AG10803 (cell line): ENCODE data around the gene TIAM1.

Experiments used
- DNase-seq: peaks from one replicate; pipeline ENCODE4 v3.0.0; 2010; ENCODE audit warnings: low read depth
- H3K4me3 ChIP-seq: 2 replicates; pipeline ENCODE4 v1.5.1; 2011; ENCODE audit warnings: mild to moderate bottlenecking, low read length, control low read depth
- TF ChIP-seq, protein P1 (sequence below): conservative IDR thresholded peaks from 2 replicates; pipeline ENCODE4 v1.5.1; 2011; ENCODE audit warnings: mild to moderate bottlenecking, low read length, control low read depth, inconsistent platforms

The TIAM1 gene

GRCh38 chr21:31191553-31191952, 152.5 kb downstream of the TIAM1 start:
- H3K4me3 ChIP-seq, result no peak overlapping the region
- DNase-seq, result no peak
- TF ChIP-seq, protein P1, sequence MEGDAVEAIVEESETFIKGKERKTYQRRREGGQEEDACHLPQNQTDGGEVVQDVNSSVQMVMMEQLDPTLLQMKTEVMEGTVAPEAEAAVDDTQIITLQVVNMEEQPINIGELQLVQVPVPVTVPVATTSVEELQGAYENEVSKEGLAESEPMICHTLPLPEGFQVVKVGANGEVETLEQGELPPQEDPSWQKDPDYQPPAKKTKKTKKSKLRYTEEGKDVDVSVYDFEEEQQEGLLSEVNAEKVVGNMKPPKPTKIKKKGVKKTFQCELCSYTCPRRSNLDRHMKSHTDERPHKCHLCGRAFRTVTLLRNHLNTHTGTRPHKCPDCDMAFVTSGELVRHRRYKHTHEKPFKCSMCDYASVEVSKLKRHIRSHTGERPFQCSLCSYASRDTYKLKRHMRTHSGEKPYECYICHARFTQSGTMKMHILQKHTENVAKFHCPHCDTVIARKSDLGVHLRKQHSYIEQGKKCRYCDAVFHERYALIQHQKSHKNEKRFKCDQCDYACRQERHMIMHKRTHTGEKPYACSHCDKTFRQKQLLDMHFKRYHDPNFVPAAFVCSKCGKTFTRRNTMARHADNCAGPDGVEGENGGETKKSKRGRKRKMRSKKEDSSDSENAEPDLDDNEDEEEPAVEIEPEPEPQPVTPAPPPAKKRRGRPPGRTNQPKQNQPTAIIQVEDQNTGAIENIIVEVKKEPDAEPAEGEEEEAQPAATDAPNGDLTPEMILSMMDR, result no peak

DNA sequence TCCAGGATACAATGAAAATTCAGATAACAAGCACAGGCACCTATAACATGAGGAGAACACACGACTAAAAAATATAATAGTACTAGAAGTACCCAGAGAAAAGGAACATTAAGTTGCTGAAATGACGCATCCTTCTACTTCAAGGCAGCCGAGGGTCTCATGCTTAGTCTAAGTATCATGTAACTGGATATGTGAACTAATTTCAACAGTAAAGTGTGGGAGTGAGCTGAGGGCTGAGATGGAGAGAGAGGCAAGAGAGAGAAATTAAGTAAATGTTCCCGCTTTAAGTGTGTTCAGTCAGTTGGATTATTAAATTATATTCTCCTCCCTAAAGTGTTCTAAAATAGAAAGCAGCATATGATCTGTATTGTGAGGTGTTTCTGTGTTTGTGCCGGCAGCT, 153.5 kb downstream of the TIAM1 start:
- TF ChIP-seq, protein P1, result no peak
- DNase-seq, result no peak
- H3K4me3 ChIP-seq, result no peak overlapping the region

- TF ChIP-seq, protein P1, result no peak
- DNase-seq, result no peak
- no peak overlapping the region for H3K4me3 ChIP-seq
Measured at GRCh38 chr21:31187499-31187898, 156.6 kb downstream of the TIAM1 start.

GRCh38 chr21:31186916-31187315, 157.1 kb downstream of the TIAM1 start:
- DNase-seq, result no peak
- TF ChIP-seq, protein P1, result no peak
- no peak overlapping the region for H3K4me3 ChIP-seq

DNA sequence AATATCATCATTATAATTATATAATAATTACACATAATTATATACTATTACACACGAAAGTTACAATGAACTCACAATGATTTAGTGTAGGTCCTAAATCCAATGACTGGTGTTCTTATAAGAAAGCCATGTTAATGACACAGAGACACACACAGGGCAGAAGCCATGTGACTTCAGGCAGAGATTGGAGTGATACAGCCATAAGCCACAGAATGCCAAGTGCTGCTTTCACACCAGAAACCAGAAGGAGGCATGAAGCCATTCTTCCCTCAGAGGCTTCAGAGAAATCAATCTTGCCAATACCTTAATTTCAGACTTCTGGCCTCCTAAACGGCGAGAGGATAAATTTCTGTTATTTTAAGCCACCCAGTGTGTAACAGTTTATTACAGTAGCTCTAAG, 158.4 kb downstream of the TIAM1 start:
- TF ChIP-seq, protein P1, result no peak
- no peak overlapping the region for H3K4me3 ChIP-seq
- no peak for DNase-seq

DNA sequence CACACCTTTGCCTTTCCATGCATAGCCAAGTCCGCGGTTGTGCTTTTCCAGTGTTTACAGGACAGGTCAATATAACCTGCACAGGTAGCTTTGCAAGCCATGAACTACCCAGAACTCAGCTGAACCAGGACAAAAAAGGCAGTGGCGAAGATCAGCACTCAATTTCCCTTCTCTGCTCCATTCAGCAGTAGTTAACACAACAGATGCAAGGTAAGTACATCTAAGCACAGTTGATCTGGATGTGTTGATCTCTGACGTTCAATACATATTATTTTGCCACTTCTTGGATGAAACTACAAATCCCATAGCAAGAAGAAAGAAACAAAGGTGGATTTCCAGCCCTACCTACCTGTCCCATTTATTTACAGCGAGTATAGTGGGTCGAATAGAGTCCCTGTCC, 159.2 kb downstream of the TIAM1 start:
- no peak for DNase-seq
- TF ChIP-seq, protein P1, result no peak
- H3K4me3 ChIP-seq, result no peak overlapping the region

DNA sequence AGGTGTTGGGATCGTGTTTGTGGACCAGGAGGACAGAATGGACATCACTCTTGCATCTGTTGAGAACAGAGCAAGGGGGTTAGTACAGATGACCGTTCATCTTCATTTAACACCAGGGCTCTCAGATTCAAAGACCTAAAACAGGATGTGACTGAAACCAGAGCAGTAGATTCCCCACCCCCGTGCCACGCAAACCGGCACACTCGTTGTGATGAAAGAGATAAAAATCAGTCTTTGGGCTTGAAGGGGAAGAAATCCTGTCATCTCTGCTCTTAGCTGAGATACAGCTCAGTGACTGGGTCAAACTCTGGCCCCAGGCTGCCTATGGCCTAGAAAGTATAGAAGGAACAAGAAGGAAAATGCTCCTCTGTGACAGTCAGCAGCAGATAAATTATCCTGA, 159.6 kb downstream of the TIAM1 start:
- H3K4me3 ChIP-seq, result no peak overlapping the region
- TF ChIP-seq, protein P1, result no peak
- no peak for DNase-seq
